ENCODE measurements around the gene EPHA3. TPM values are rescaled to one million over a fixed set of nuclear protein-coding genes. Genes with fewer than 3 reads are reported as not detected.

Gene EPHA3
- total RNA-seq, 4 donors from 2014 or later = 0.53 to 3.3 (median 0.88) TPM

DNA sequence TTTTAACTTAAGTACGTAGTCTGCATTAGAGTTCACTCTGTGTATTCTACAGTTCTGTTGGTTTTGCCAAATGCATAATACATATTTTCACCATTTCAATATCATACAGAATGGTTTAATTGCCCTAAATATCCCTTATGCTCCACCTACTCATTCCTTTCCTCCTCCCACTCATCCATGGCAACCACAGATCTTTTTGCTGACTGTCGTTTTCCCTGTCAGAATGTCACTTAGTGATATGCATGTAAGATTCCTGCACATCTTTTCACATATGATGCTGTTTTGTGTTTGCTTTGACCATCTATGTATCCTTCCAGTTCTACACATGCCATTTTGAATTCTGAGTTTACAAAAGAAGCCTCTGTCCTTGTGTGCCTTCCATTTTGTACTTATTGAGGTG, 36.7 kb downstream of the EPHA3 start:
- no peaks in the 10 kb centered on the region for H3K9me3 ChIP-seq

DNA sequence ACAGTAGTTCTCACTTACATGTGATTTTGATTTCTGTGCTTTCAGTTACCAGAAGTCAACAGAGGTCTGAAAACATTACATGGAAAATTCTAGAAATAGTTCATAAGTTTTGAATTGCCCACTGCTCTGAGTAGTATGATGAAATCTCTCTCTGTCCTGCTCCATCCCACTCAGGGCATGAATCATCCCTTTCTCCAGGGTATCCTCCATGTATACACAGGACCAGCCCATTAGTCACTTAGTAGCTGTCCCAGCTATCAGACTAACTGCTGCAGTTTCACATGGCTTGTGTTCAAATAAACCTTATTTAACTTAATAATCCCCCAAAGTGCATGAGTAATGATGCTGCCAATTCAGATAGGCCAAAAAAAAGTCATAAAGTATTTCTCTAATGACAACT, 38.6 kb downstream of the EPHA3 start:
- Histone ChIP-seq H3K27me3 (no peaks in the 10 kb centered on the region), H3K27ac (no peak overlapping the region), H3K4me1 (no peaks in the 10 kb centered on the region), H3K9me3 (no peaks in the 10 kb centered on the region), H3K36me3 (no peaks in the 10 kb centered on the region), H3K4me3 (no peak overlapping the region)
- no peak for DNase-seq
- TF ChIP-seq, protein P1, sequence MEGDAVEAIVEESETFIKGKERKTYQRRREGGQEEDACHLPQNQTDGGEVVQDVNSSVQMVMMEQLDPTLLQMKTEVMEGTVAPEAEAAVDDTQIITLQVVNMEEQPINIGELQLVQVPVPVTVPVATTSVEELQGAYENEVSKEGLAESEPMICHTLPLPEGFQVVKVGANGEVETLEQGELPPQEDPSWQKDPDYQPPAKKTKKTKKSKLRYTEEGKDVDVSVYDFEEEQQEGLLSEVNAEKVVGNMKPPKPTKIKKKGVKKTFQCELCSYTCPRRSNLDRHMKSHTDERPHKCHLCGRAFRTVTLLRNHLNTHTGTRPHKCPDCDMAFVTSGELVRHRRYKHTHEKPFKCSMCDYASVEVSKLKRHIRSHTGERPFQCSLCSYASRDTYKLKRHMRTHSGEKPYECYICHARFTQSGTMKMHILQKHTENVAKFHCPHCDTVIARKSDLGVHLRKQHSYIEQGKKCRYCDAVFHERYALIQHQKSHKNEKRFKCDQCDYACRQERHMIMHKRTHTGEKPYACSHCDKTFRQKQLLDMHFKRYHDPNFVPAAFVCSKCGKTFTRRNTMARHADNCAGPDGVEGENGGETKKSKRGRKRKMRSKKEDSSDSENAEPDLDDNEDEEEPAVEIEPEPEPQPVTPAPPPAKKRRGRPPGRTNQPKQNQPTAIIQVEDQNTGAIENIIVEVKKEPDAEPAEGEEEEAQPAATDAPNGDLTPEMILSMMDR (IDR thresholded peaks at IDR 0.05) = no peak
- no peak for TF ChIP-seq POLR2A (IDR thresholded peaks at IDR 0.05)

More for the DNA sequence above, 36.7 kb downstream of the EPHA3 start:
- Histone ChIP-seq H3K4me3 (no peak overlapping the region), H3K4me1 (no peaks in the 10 kb centered on the region), H3K27me3 (no peaks in the 10 kb centered on the region), H3K36me3 (no peaks in the 10 kb centered on the region), H3K27ac (no peak overlapping the region)
- TF ChIP-seq, protein P1 (IDR thresholded peaks at IDR 0.05) = no peak
- TF ChIP-seq POLR2A (IDR thresholded peaks at IDR 0.05) = no peak
- DNase-seq = no peak

GRCh38 chr3:89154416-89154815, 47.0 kb downstream of the EPHA3 start:
- Histone ChIP-seq H3K27ac (no peak overlapping the region), H3K27me3 (no peaks in the 10 kb centered on the region), H3K36me3 (no peaks in the 10 kb centered on the region), H3K9me3 (no peaks in the 10 kb centered on the region), H3K4me1 (no peaks in the 10 kb centered on the region), H3K4me3 (no peak overlapping the region)
- TF ChIP-seq, protein P1 (IDR thresholded peaks at IDR 0.05) = no peak
- TF ChIP-seq POLR2A (IDR thresholded peaks at IDR 0.05) = no peak
- no peak for DNase-seq

- H3K4me3 ChIP-seq = no peak overlapping the region
- no peak overlapping the region for H3K27ac ChIP-seq
- DNase-seq = no peak
- H3K36me3 ChIP-seq = no peaks in the 10 kb centered on the region
- no peaks in the 10 kb centered on the region for H3K4me1 ChIP-seq
- no peaks in the 10 kb centered on the region for H3K9me3 ChIP-seq
- no peak for TF ChIP-seq POLR2A (IDR thresholded peaks at IDR 0.05)
- TF ChIP-seq, protein P1 (IDR thresholded peaks at IDR 0.05) = no peak
- H3K27me3 ChIP-seq = no peaks in the 10 kb centered on the region
Observed at GRCh38 chr3:89155811-89156210, 48.4 kb downstream of the EPHA3 start.

GRCh38 chr3:89157575-89157974, 50.2 kb downstream of the EPHA3 start:
- Histone ChIP-seq H3K27me3 (no peaks in the 10 kb centered on the region), H3K4me1 (no peaks in the 10 kb centered on the region), H3K9me3 (no peaks in the 10 kb centered on the region), H3K36me3 (no peaks in the 10 kb centered on the region), H3K4me3 (no peak overlapping the region), H3K27ac (no peak overlapping the region)
- TF ChIP-seq, protein P1 (IDR thresholded peaks at IDR 0.05) = no peak
- DNase-seq = no peak

DNA sequence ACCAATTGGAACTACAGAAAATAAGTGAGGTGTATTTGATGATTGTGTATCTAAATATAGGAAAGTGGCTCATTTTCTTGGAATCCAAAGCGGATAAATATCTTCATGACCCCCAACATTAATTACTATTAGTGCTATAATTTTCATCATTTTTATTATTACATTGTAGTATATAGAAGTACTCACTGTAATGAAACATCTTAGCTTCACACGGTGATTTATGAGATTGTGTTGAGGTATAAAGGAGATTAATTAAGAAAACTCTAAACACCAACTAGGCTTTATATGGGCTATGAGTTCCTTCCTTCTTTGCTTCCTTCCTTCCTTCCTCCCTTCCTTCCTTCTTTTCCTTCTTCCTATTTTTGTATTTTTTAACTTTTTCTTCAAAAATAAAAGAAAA, 52.2 kb downstream of the EPHA3 start:
- H3K27ac ChIP-seq = no peak overlapping the region
- no peaks in the 10 kb centered on the region for H3K27me3 ChIP-seq
- H3K9me3 ChIP-seq = no peaks in the 10 kb centered on the region
- TF ChIP-seq, protein P1 (IDR thresholded peaks at IDR 0.05) = no peak
- TF ChIP-seq POLR2A (IDR thresholded peaks at IDR 0.05) = no peak
- no peaks in the 10 kb centered on the region for H3K36me3 ChIP-seq
- no peak for DNase-seq
- no peaks in the 10 kb centered on the region for H3K4me1 ChIP-seq
- H3K4me3 ChIP-seq = no peak overlapping the region
